Progenitor cell of endocrine pancreas (in vitro differentiated cells): ENCODE measurements around the gene TEX19. TPM values are rescaled to one million over a fixed set of nuclear protein-coding genes. Genes with fewer than 3 reads are reported as not detected.

ENCODE experiments used
- DNase-seq: peaks from one replicate; pipeline ENCODE4 v3.0.0; 2021; ENCODE audit warnings: low spot score; ENCODE audit not compliant: unreplicated experiment
- H3K27ac Mint-ChIP-seq: 2 replicates; pipeline ENCODE4 v1.8.0; 2021; ENCODE audit warnings: mild to moderate bottlenecking, moderate library complexity, mixed read lengths
- H3K27me3 Mint-ChIP-seq: 2 replicates; pipeline ENCODE4 v1.8.0; 2021; ENCODE audit warnings: mixed read lengths
- H3K36me3 Mint-ChIP-seq: 2 replicates; pipeline ENCODE4 v1.8.0; 2022; ENCODE audit warnings: mixed read lengths; ENCODE audit not compliant: insufficient read depth
- H3K4me1 Mint-ChIP-seq: 2 replicates; pipeline ENCODE4 v1.8.0; 2021; ENCODE audit warnings: low read depth, mixed read lengths
- H3K4me3 Mint-ChIP-seq: 2 replicates; pipeline ENCODE4 v1.8.0; 2021; ENCODE audit warnings: low read depth, mild to moderate bottlenecking, moderate library complexity, mixed read lengths
- H3K9me3 Mint-ChIP-seq: 2 replicates; pipeline ENCODE4 v1.8.0; 2021; ENCODE audit warnings: low read depth, mixed read lengths
- total RNA-seq: library from RNA; stranded (reverse); gene quantifications from 2 replicates; pipeline ENCODE4 v1.2.1, GENCODE V29; 2021
- TF ChIP-seq, protein P1 (sequence below): fragments of 200-600 bp; sonication (generic); IDR thresholded peaks from one replicate; pipeline ENCODE4 v1.5.0; 2021; ENCODE audit warnings: antibody characterized with exemption, mild to moderate bottlenecking; ENCODE audit not compliant: unreplicated experiment

Gene TEX19
- total RNA-seq, 1 donor from 2014 or later: not detected

DNA sequence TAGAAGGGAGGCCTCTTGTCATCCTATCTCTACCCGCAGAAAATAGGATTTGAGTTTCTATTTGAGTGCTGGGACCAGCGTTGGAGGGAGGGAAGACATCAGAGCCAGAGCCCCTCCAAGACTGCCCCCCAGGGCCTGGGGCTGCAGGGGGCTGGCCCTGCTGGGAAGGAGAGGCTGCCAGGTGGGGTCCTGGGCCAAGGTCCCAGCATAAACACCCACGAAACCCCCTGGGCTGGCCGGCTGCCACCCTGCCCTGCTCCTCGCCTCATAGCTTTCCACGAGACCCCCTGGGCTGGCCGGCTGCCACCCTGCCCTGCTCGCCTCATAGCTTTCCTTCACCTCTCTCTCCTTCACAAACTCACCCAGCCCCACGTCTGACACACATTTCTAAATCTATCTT, 10.6 kb upstream of the TEX19 start:
- no peaks in the 10 kb centered on the region for H3K9me3 Mint-ChIP-seq
- peak overlapping the region; percentile 33 for H3K27ac Mint-ChIP-seq
- no peak for DNase-seq
- peaks cover 26% of the 10 kb centered on the region for H3K4me1 Mint-ChIP-seq
- H3K36me3 Mint-ChIP-seq: no peaks in the 10 kb centered on the region
- TF ChIP-seq, protein P1, sequence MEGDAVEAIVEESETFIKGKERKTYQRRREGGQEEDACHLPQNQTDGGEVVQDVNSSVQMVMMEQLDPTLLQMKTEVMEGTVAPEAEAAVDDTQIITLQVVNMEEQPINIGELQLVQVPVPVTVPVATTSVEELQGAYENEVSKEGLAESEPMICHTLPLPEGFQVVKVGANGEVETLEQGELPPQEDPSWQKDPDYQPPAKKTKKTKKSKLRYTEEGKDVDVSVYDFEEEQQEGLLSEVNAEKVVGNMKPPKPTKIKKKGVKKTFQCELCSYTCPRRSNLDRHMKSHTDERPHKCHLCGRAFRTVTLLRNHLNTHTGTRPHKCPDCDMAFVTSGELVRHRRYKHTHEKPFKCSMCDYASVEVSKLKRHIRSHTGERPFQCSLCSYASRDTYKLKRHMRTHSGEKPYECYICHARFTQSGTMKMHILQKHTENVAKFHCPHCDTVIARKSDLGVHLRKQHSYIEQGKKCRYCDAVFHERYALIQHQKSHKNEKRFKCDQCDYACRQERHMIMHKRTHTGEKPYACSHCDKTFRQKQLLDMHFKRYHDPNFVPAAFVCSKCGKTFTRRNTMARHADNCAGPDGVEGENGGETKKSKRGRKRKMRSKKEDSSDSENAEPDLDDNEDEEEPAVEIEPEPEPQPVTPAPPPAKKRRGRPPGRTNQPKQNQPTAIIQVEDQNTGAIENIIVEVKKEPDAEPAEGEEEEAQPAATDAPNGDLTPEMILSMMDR: no peak
- H3K27me3 Mint-ChIP-seq: no peaks in the 10 kb centered on the region
- H3K4me3 Mint-ChIP-seq: no peak overlapping the region

GRCh38 chr17:82348866-82349265, 10.2 kb upstream of the TEX19 start:
- Mint-ChIP-seq H3K27ac (peak overlapping the region; percentile 3), H3K4me3 (no peak overlapping the region), H3K9me3 (no peaks in the 10 kb centered on the region), H3K36me3 (no peaks in the 10 kb centered on the region), H3K4me1 (peaks cover 24% of the 10 kb centered on the region), H3K27me3 (no peaks in the 10 kb centered on the region)
- TF ChIP-seq, protein P1: no peak
- no peak for DNase-seq

DNA sequence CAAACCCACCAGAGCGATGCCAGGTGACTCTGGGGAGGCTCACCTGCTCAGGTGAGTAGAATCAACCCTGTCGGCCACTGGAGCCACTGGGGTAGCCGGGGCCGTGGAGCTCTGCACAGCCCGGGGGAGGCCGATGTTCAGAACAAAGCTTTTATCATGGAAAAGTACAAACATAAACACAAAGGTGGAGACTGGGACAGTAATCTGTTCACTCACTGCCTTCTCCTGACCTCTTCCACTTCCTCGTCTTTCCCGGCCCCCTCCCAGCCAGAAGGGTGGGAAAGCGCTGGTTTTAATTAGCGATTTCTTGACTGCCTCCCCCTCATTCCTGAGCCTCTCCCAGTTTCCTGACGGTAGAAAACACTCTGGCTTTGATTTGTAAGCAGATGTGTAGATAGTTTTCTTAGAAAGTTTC, 9.8 kb upstream of the TEX19 start:
- Mint-ChIP-seq H3K27ac (no peak overlapping the region), H3K4me3 (no peak overlapping the region), H3K27me3 (no peaks in the 10 kb centered on the region), H3K36me3 (no peaks in the 10 kb centered on the region), H3K9me3 (no peaks in the 10 kb centered on the region), H3K4me1 (peaks cover 24% of the 10 kb centered on the region)
- TF ChIP-seq, protein P1: no peak
- DNase-seq: no peak

- no peaks in the 10 kb centered on the region for H3K9me3 Mint-ChIP-seq
- H3K27ac Mint-ChIP-seq: no peak overlapping the region
- no peak overlapping the region for H3K4me3 Mint-ChIP-seq
- no peak for DNase-seq
- peaks cover 4% of the 10 kb centered on the region for H3K27me3 Mint-ChIP-seq
- H3K36me3 Mint-ChIP-seq: no peaks in the 10 kb centered on the region
- peaks cover 21% of the 10 kb centered on the region for H3K4me1 Mint-ChIP-seq
- TF ChIP-seq, protein P1: no peak
Observed at GRCh38 chr17:82350182-82351030, 8.6 kb upstream of the TEX19 start.

DNA sequence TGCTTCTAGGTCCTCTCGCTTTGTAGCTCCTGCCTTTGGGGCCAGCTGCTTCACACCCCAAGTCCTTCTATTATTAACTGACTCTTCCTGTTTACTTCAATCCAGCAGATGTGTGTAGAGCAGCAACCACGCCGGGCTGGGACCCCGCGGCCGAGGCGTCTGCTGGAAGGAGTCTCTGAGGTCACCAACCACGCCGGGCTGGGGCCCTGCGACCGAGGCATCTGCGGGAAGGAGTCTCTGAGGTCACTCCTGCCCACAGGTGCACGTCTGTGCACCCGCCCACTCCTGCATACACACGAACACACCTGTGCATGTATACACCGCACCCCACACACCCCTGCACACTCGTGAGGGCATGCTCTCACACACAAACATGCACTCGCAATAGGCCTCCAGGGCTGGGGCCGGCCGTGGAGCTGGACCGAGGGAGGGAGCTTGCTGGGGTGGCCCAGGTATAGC, 7.8 kb upstream of the TEX19 start:
- Mint-ChIP-seq H3K4me1 (peaks cover 22% of the 10 kb centered on the region), H3K27ac (no peak overlapping the region), H3K36me3 (no peaks in the 10 kb centered on the region), H3K9me3 (no peaks in the 10 kb centered on the region), H3K4me3 (no peak overlapping the region), H3K27me3 (peaks cover 6% of the 10 kb centered on the region)
- TF ChIP-seq, protein P1: no peak
- DNase-seq: no peak
